SK-N-MC (cell line): ENCODE data around the gene CDKN2B-AS1.

Experiments
- EZH2 ChIP-seq: fragments of 200-600 bp; sonication (generic); IDR thresholded peaks from one replicate; pipeline ENCODE4 v1.6.1; 2017; ENCODE audit warnings: antibody characterized with exemption
- FOXP2 ChIP-seq: optimal IDR thresholded peaks from 2 replicates; pipeline ENCODE3; 2011; ENCODE audit warnings: mild to moderate bottlenecking, moderate library complexity; ENCODE audit not compliant: insufficient read depth; ENCODE audit errors: extremely low read length, control extremely low read depth
- POLR2AphosphoS5 ChIP-seq: IDR thresholded peaks from 2 replicates; pipeline ENCODE4 v1.6.1; 2012; ENCODE audit warnings: mild to moderate bottlenecking, low read depth, low read length, borderline replicate concordance

- TF ChIP-seq EZH2 (no peak), POLR2AphosphoS5 (no peak), FOXP2 (no peak)
These were observed 54.8 kb downstream of the CDKN2B-AS1 start for GRCh38 chr9:22049411-22049810.
